ENCODE results near the gene ACTR2.

DNA sequence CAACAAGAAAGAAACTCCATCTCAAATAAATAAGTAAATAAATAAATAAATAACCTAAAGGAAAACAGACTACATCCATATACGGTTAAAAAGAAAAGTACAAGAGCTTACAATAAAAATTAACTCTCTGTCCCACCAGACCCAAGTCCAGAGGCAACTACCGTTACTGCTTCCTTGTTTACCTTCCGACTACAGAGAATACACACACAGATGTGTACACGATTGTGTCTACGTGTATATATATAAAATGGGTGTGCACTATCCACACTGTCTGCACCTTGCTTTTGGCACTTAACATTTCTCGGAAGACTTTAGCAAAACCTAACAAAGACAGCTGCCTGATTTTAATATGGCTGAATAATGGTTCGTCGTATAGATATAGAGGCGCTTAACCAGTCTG is 69.9 kb downstream of the ACTR2 start:
- TF ChIP-seq YY1 (IDR thresholded peaks at IDR 0.05; ENCODE audit: low read depth) (no peak), ZBTB7A (IDR thresholded peaks at IDR 0.05; ENCODE audit: low read depth) (no peak)
